Left ventricle myocardium inferior (tissue), 1 donor: ENCODE data around the gene PRSS23. TPM values are rescaled to one million over a fixed set of nuclear protein-coding genes. Genes with fewer than 3 reads are reported as not detected.

ENCODE experiments used
- DNase-seq: peaks from one replicate; pipeline ENCODE4 v3.0.0-alpha.2; 2020
- H3K27ac ChIP-seq: fragments of 200-600 bp; replicated peaks from 2 replicates; pipeline ENCODE4 v1.8.0; 2021
- H3K27me3 ChIP-seq: fragments of 200-600 bp; 2 replicates; pipeline ENCODE4 v1.8.0; 2021; ENCODE audit warnings: low read depth
- H3K36me3 ChIP-seq: fragments of 200-600 bp; 2 replicates; pipeline ENCODE4 v1.8.0; 2021
- H3K4me1 ChIP-seq: fragments of 200-600 bp; 2 replicates; pipeline ENCODE4 v1.8.0; 2021
- H3K4me3 ChIP-seq: fragments of 200-600 bp; 2 replicates; pipeline ENCODE4 v1.8.0; 2021; ENCODE audit warnings: mild to moderate bottlenecking, moderate library complexity
- H3K9me3 ChIP-seq: fragments of 200-600 bp; replicated peaks from 2 replicates; pipeline ENCODE4 v1.8.0; 2021
- intact Hi-C: fragments of 100-400 bp; cut with micrococcal nuclease; formaldehyde crosslinking; loops from one replicate; pipeline ENCODE4 v1.11.0; 2022
- total RNA-seq: library from RNA; stranded (reverse); fragmentation: NEBNext Ultra II Directional; extraction: Animal tissue kit (Norgen Biotek cat#: 25700); gene quantifications from one replicate; pipeline ENCODE4 v1.2.1, GENCODE V29; 2021
- TF ChIP-seq, protein P1 (sequence below): fragments of 200-600 bp; IDR thresholded peaks from 2 replicates; pipeline ENCODE4 v1.8.0; 2021; ENCODE audit warnings: antibody characterized with exemption, mild to moderate bottlenecking, borderline replicate concordance
- donor health status: DM: no; HTN: yes; CAD: no; lungs with severe emphysema.

PRSS23 gene
- total RNA-seq, 1 donor from 2014 or later: 6.5 TPM

GRCh38 chr11:86773513-86774252, 26.7 kb upstream of the PRSS23 start:
- intact Hi-C loops: no loop called here
- Histone ChIP-seq H3K4me1 (peaks cover 19% of the 10 kb centered on the region), H3K36me3 (no peaks in the 10 kb centered on the region), H3K27ac (no peak overlapping the region), H3K9me3 (no peaks in the 10 kb centered on the region), H3K4me3 (no peak overlapping the region), H3K27me3 (no peaks in the 10 kb centered on the region)
- TF ChIP-seq, protein P1, sequence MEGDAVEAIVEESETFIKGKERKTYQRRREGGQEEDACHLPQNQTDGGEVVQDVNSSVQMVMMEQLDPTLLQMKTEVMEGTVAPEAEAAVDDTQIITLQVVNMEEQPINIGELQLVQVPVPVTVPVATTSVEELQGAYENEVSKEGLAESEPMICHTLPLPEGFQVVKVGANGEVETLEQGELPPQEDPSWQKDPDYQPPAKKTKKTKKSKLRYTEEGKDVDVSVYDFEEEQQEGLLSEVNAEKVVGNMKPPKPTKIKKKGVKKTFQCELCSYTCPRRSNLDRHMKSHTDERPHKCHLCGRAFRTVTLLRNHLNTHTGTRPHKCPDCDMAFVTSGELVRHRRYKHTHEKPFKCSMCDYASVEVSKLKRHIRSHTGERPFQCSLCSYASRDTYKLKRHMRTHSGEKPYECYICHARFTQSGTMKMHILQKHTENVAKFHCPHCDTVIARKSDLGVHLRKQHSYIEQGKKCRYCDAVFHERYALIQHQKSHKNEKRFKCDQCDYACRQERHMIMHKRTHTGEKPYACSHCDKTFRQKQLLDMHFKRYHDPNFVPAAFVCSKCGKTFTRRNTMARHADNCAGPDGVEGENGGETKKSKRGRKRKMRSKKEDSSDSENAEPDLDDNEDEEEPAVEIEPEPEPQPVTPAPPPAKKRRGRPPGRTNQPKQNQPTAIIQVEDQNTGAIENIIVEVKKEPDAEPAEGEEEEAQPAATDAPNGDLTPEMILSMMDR: no peak
- DNase-seq: no peak

DNA sequence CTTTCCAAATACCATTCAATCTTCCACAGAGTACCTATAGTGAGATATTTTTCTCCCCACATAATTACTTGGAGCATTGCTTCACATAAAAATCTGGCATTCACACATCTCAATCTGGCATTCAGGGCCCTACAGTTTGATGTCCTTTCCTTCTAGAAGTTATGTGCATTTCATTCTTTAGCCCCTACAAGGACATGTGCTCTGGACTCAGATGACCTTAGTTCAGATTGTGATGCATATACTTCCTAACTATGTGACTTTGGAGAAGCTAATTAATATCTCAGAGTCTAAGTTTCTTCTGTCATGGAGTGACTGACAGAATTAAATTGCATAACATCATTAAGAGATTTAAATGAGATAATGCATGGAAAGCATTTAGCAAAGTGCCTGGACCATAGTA, 25.9 kb upstream of the PRSS23 start:
- H3K27me3 ChIP-seq: no peaks in the 10 kb centered on the region
- intact Hi-C loops: no loop called here
- H3K27ac ChIP-seq: no peak overlapping the region
- no peaks in the 10 kb centered on the region for H3K36me3 ChIP-seq
- no peak overlapping the region for H3K4me3 ChIP-seq
- H3K9me3 ChIP-seq: no peaks in the 10 kb centered on the region
- peaks cover 12% of the 10 kb centered on the region for H3K4me1 ChIP-seq
- TF ChIP-seq, protein P1: no peak
- DNase-seq: no peak

DNA sequence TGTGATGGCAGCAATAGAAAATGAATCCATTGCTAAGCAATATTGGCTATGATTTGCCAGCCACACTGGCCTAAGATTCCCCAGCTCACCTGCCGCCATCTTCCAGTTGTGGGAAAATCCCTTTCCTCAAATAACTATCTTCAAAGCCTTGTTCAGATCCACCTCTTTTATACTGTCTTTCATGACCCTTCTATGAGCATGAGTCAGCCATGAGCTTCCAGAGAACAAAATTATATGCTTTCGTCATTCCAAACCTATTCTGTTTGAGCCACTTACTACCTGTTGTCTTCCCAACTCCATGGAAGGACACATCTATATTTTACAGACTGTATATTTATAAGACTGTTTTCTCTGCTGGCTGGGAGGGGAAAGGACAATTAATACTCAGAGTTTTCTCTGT, 25.0 kb upstream of the PRSS23 start:
- Histone ChIP-seq H3K27ac (no peak overlapping the region), H3K4me3 (no peak overlapping the region), H3K9me3 (no peaks in the 10 kb centered on the region), H3K36me3 (no peaks in the 10 kb centered on the region), H3K27me3 (no peaks in the 10 kb centered on the region), H3K4me1 (peaks cover 6% of the 10 kb centered on the region)
- TF ChIP-seq, protein P1: no peak
- DNase-seq: no peak
- intact Hi-C loops: no loop called here

DNA sequence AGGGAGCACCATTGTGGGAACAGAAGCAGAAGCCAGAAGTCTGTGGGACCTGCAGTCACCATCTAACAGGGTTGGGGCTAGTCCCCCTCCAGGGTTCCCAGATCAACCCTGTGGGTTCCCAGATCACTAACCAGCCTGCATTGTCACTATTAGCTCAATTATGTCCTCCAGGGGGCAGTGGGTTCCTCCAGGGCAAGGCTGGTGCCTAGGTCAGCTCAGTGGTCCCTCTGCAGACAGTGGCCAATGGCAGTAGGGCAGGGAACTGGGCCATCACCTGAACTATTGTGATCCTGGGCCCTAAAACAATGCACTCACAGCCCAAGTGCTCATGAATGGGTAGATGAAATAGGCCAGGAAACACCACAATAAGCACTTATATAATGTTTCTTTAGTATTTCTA, 18.8 kb upstream of the PRSS23 start:
- Histone ChIP-seq H3K36me3 (no peaks in the 10 kb centered on the region), H3K9me3 (no peaks in the 10 kb centered on the region), H3K4me3 (no peak overlapping the region), H3K4me1 (no peaks in the 10 kb centered on the region), H3K27ac (no peak overlapping the region), H3K27me3 (no peaks in the 10 kb centered on the region)
- DNase-seq: no peak
- intact Hi-C loops: no loop called here
- TF ChIP-seq, protein P1: no peak

- Histone ChIP-seq H3K27me3 (no peaks in the 10 kb centered on the region), H3K36me3 (no peaks in the 10 kb centered on the region), H3K4me3 (no peak overlapping the region), H3K27ac (no peak overlapping the region), H3K9me3 (no peaks in the 10 kb centered on the region), H3K4me1 (no peaks in the 10 kb centered on the region)
- no peak for DNase-seq
- intact Hi-C loops: no loop called here
- TF ChIP-seq, protein P1: no peak
These were observed 17.6 kb upstream of the PRSS23 start for GRCh38 chr11:86782742-86783141.
